HG02870 (cell line): ENCODE data around the gene TCEANC.
"Not testable (repeated sequence)": the region's sequence is repeated elsewhere in the genome, so short reads cannot be mapped to it uniquely, and the experiment has no call there.

Source experiments
- ATAC-seq: cut with Tn5 transposase; IDR thresholded peaks from one replicate; pipeline ENCODE4 v1.9.1; 2021; ENCODE audit warnings: mild to moderate bottlenecking, moderate library complexity; ENCODE audit not compliant: unreplicated experiment

Gene TCEANC

GRCh38 chrX:13652850-13653693 is at the start of gene TCEANC:
Gene TCEANC, plus strand, starts transcription at chrX:13653141. Its CDS starts 9,368 bp downstream, at chrX:13662509.
- ATAC-seq, result peak; percentile 96

- ATAC-seq, result no peak
Observed at GRCh38 chrX:13605611-13606010, 47.3 kb upstream of the TCEANC start.

GRCh38 chrX:13607331-13607995 is 45.5 kb upstream of the TCEANC start:
- ATAC-seq, result no peak

GRCh38 chrX:13607996-13608365 is 45.0 kb upstream of the TCEANC start:
- ATAC-seq, result no peak

GRCh38 chrX:13614154-13614553 is 38.8 kb upstream of the TCEANC start:
- no peak for ATAC-seq

GRCh38 chrX:13620207-13620606 is 32.7 kb upstream of the TCEANC start:
- ATAC-seq, result no peak

- ATAC-seq, result no peak
Observed at GRCh38 chrX:13622401-13622964, 30.5 kb upstream of the TCEANC start.

- ATAC-seq, result no peak
Observed at GRCh38 chrX:13627306-13627705, 25.6 kb upstream of the TCEANC start.

- ATAC-seq, result not testable (repeated sequence)
Observed at GRCh38 chrX:13637224-13637623, 15.7 kb upstream of the TCEANC start.

GRCh38 chrX:13638021-13638420 is 14.9 kb upstream of the TCEANC start:
- ATAC-seq, result no peak

- ATAC-seq, result no peak
Observed at GRCh38 chrX:13638826-13639225, 14.1 kb upstream of the TCEANC start.

GRCh38 chrX:13641684-13642083 is 11.3 kb upstream of the TCEANC start:
- ATAC-seq, result not testable (repeated sequence)

GRCh38 chrX:13645464-13646153 is 7.3 kb upstream of the TCEANC start:
- ATAC-seq, result no peak

- ATAC-seq, result no peak
Observed at GRCh38 chrX:13646154-13646549, 6.8 kb upstream of the TCEANC start.

- ATAC-seq, result no peak
Observed at GRCh38 chrX:13647709-13648212, 5.2 kb upstream of the TCEANC start.

- ATAC-seq, result not testable (repeated sequence)
Observed at GRCh38 chrX:13648336-13648735, 4.6 kb upstream of the TCEANC start.

GRCh38 chrX:13649838-13650237 is 3.1 kb upstream of the TCEANC start:
- ATAC-seq, result no peak

- no peak for ATAC-seq
Observed at GRCh38 chrX:13650318-13650717, 2.6 kb upstream of the TCEANC start.

- no peak for ATAC-seq
Observed at GRCh38 chrX:13651150-13651549, 1.8 kb upstream of the TCEANC start.

- peak; percentile 2 for ATAC-seq
Observed at GRCh38 chrX:13652287-13652793, 601 bp upstream of the TCEANC start.

- ATAC-seq, result no peak
Observed at GRCh38 chrX:13654116-13654515, 1.2 kb downstream of the TCEANC start.
